COR-L47 (cell line): ENCODE measurements around the gene WWOX.

Source experiments
- DNase-seq: peaks from one replicate; lab custom pipeline; 2025; lab: John Stamatoyannopoulos, UW

Gene WWOX

GRCh38 chr16:79181419-79181818 lies 1082.0 kb downstream of the WWOX start:
- DNase-seq: no peak

- DNase-seq: no peak
These were observed 1083.2 kb downstream of the WWOX start for GRCh38 chr16:79182616-79183015.

DNA sequence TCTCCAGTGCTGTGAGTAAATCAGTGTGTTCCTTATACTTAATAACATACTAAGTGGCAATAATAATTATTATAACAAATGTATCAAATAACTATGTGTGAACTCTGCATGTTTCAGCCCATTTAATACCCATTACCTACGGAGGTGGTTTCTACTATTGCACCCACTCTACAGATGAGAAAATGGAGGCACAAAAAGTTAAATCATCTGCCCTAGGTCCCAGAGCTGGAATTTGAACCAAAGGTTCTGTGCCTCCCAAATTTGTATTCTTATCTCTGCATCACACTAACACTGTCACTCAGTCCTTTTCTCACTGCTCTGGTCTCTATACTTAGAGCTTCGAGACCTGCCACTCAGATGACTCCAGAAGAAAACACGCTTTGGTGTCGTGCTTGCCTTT lies 1084.1 kb downstream of the WWOX start:
- no peak for DNase-seq

DNA sequence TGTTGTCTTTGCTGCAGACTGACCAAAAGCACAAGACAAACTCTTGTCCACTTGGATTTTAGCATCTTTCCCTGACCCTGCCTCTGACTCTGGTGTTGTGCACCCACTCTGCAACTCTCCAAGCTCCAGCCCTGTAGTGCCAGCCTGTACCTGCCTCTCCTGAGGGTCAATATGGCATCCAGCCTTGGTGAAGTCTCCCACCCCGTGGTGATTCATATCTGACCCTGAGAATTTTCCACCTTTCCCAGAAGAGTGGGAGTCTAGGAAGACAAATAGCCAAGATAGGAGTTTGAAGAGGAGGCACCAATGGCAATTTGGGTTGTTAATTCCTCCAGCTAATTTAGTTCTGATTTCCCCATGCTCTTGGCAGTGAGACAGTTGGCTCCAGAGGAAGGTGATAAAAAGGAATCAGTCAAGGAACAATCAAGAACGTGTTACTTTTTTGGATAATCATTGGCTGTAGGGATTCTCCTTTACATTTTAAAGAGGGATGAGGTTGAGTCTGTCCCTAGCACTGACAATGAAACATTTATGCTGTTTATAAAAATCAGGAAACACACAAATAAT lies 1085.1 kb downstream of the WWOX start:
- DNase-seq: no peak

DNA sequence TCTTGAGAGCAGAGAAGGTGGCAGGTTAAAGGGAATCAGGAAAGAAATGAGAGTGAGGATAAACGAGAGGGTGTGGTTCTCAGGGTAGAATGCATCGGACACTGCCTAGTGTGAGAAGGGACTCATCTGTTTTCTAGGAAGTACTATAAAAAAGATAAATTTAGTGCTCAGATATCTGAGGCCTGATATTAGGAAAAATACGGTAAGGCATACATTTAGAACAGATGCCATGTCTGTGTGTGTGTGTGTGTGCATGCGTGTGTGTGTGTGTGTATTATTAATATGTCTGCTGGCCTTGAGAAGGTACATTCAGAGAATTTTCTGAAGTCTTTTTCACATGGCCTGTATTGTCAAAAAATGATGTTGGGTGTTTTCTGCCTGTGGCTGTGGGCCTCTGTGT lies 1086.3 kb downstream of the WWOX start:
- no peak for DNase-seq

DNA sequence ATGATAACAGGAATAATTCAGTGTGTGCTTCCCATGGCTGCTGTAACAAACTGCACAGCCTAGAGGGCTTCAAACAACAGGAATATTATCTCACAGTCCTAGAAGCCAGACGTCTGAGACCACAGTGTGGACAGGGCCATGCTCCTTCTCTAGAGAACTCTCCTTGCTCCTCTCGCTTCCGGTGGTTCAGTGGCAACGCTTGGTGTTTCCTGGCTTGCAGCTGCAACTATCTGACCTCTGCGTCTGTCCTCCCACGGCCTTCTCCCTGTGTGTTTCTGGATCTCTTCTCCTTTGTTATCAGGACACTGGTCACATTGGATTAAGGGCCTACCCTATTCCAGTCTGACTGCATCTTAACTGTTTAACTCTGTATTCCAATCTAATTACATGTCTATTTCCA lies 1086.7 kb downstream of the WWOX start:
- DNase-seq: no peak

GRCh38 chr16:79188115-79188738 lies 1088.8 kb downstream of the WWOX start:
- DNase-seq: no peak

GRCh38 chr16:79188739-79189122 lies 1089.3 kb downstream of the WWOX start:
- DNase-seq: peak; percentile 26

- DNase-seq: no peak
These were observed 1091.1 kb downstream of the WWOX start for GRCh38 chr16:79190542-79190941.

GRCh38 chr16:79191933-79192332 lies 1092.5 kb downstream of the WWOX start:
- no peak for DNase-seq

DNA sequence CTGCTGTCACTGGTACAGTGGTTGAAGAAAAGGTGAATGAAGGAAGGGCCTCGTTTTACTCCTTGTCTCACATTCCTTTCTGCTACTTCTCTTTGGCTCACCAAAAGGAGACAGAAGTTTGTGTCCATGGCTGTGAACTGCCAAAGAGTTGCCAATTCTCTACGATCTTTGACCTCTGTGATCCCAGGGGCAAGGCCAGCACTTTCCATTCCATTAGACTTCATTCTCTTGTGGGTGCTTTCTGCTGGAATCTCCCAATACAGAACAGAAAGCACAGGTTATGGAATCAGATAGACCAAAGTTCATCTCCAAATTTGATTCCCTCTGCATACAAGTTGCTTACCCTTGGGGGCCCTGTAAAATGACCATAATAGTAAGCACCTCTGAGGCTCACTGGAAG lies 1093.5 kb downstream of the WWOX start:
- no peak for DNase-seq

GRCh38 chr16:79194291-79194690 lies 1094.8 kb downstream of the WWOX start:
- no peak for DNase-seq

GRCh38 chr16:79195938-79196337 lies 1096.5 kb downstream of the WWOX start:
- DNase-seq: no peak

DNA sequence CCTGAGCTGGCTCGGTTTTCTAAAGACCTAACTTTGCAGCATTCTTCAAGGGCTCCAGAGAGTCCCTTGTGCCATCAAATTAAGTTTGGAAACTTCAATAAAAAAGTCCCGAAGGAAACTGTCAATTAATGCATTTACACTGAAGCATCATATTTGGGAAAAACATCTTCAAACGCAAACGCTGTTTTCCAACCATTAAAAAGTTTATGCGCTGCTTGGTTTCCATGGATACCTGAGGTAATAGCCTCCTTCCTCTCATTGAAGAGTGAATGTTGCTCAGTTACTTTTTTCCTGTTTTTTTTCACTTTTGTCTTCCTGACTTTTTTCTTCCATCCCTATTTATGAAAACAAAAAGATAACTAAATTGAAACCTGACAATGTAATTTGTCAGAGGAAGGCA lies 1102.0 kb downstream of the WWOX start:
- DNase-seq: no peak

DNA sequence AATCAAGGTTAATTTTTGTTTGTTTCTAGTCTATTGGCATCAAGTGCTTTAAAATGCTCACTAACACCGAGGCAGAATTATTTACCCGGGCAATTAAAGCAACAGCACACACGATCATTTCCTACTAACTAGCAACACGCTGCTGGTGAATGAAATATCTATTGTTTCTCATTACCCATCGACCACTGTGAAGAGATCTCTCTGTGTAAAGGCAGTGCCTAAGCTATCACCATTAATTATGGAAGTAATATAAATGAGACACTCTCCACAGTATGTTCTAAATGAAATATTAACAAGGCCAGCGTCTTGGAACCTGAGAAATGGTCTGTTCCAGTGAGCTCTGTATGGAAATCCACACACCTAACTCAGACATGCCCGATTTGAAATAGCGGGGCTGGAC lies 1103.5 kb downstream of the WWOX start:
- DNase-seq: no peak

- no peak for DNase-seq
These were observed 1105.0 kb downstream of the WWOX start for GRCh38 chr16:79204486-79204885.

DNA sequence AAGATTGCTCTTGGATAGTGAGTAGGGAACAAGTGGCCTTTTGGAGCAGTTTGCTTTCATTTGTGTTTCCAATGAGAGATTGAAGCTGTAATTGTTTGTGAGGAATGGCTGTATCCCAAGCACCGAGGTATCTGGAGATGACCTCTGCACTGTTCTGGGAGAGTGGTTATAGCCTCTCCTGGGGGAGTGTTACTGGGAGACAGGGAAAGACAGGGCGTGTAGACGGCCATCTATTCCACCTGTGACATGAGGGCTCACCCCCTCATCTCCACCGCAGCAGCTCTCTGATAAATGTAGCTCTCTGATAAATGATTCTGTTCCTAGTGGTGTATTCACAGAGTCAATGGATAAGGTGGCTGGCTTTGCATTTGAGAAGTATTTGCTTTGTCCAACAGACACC lies 1107.4 kb downstream of the WWOX start:
- no peak for DNase-seq

- no peak for DNase-seq
These were observed 1109.9 kb downstream of the WWOX start for GRCh38 chr16:79209308-79209707.

- DNase-seq: no peak
These were observed 1111.2 kb downstream of the WWOX start for GRCh38 chr16:79210607-79211006.

- DNase-seq: no peak
These were observed 1112.1 kb downstream of the WWOX start for GRCh38 chr16:79211586-79211985.

DNA sequence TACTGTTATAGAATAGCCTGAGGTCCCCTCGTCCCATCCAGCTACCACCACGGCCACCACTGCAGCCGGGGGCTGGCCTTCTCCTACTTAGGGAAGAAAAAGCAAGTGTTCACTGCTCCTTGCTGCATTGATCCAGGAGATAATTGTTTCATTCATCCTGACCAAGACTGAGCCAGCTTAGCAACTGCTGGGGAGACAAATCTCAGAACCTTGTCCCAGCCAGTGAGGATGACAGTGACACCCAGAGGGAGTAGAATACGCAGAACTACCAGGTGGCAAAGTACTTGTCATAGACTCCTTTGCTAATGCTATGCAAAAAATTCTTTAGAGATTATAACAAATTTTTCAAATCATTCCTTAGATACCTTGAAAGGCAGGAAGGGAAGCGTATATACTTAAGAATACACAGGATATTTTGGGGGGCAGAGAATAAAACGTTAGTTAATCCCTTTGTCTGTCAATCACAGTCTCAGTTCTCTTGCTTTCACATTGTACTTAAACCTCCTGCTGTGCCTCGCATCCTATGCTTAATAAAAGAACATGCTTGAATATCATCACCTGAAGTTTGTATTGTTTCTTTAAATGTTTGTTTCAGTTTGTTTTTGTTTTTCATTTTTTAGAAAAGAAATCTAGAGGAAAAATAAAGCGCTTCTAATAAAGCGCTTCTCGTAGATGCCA lies 1112.8 kb downstream of the WWOX start:
- DNase-seq: no peak

DNA sequence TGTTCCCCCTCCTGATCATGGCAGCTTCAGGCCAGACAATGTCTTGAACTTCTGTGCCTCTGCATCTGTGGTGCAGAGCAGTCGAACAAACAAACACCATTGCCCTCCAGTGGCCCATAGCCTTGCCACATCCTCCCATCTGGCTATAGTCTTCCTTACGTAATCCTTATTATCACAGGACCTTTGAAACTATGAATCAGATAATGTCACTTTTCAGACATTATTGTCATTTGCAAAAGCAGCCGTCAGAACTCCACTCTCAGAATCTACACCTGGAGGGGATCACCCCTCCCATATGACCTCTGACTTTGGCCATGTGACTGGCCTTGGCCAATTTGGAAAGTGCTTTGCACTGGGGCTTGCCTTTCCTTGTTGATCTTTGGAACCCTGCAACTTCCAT lies 1113.8 kb downstream of the WWOX start:
- DNase-seq: no peak

DNA sequence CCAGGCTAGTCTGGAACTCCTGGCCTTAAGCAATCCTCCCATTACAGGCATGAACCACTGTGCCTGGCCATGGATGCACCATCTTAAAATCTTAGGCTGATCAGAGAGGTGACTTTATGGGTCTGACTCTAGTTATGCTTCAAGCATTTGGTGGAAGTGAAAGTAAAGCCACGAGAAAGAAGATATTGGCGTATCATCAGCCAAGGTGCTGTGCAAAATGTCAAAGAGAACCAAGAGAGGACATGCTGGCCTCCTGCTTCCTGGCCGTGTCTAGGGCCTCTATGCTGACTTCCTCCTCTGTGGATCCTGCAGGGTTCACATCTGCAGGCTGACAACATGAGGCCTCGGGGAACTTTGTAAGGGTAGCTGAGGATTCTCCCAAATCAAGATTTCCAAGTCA lies 1115.8 kb downstream of the WWOX start:
- no peak for DNase-seq
